NCI-H510A (cell line): Measurements from ENCODE around the gene TXLNG.

Experiments used
- DNase-seq: peaks from one replicate; lab custom pipeline; 2025; lab: John Stamatoyannopoulos, UW

Gene TXLNG

GRCh38 chrX:16874458-16875095 lies 88.3 kb downstream of the TXLNG start:
- no peak for DNase-seq

- DNase-seq: no peak
Measured at GRCh38 chrX:16876696-16877095, 90.4 kb downstream of the TXLNG start.

GRCh38 chrX:16882169-16882568 lies 95.9 kb downstream of the TXLNG start:
- peak; percentile 19 for DNase-seq

- DNase-seq: peak; percentile 72
Measured at GRCh38 chrX:16882702-16883486, 96.6 kb downstream of the TXLNG start.

- DNase-seq: no peak
Measured at GRCh38 chrX:16883487-16883804, 97.2 kb downstream of the TXLNG start.

- no peak for DNase-seq
Measured at GRCh38 chrX:16885628-16886027, 99.4 kb downstream of the TXLNG start.

- DNase-seq: peak; percentile 27
Measured at GRCh38 chrX:16892504-16893362, 106.5 kb downstream of the TXLNG start.
